ENCODE measurements around the gene ZNF710. TPM values are rescaled to one million over a fixed set of nuclear protein-coding genes. Genes with fewer than 3 reads are reported as not detected.

ZNF710 gene
- total RNA-seq, 2 donors from 2014 or later = 3.4 to 5.2 TPM

GRCh38 chr15:90028376-90028944 lies 27.3 kb downstream of the ZNF710 start:
- H3K36me3 ChIP-seq = no peaks in the 10 kb centered on the region
- H3K27ac ChIP-seq = no peak overlapping the region
- no peak for DNase-seq (ENCODE audit: low spot score)
- no peaks in the 10 kb centered on the region for H3K27me3 ChIP-seq
- no peak for TF ChIP-seq CTCF (IDR thresholded peaks at IDR 0.05)
- peaks cover 0 to 12% of the 10 kb centered on the region in 2 donors for H3K4me1 ChIP-seq
- H3K9me3 ChIP-seq = no peaks in the 10 kb centered on the region
- H3K4me3 ChIP-seq = no peak overlapping the region

GRCh38 chr15:90029024-90029423 lies 27.9 kb downstream of the ZNF710 start:
- H3K36me3 ChIP-seq = no peaks in the 10 kb centered on the region
- no peak overlapping the region for H3K27ac ChIP-seq
- no peak for TF ChIP-seq CTCF (IDR thresholded peaks at IDR 0.05)
- no peaks in the 10 kb centered on the region for H3K27me3 ChIP-seq
- peaks cover 0 to 17% of the 10 kb centered on the region in 2 donors for H3K4me1 ChIP-seq
- no peak overlapping the region for H3K4me3 ChIP-seq
- DNase-seq (ENCODE audit: low spot score) = no peak
- no peaks in the 10 kb centered on the region for H3K9me3 ChIP-seq

- no peak overlapping the region for H3K4me3 ChIP-seq
- H3K27me3 ChIP-seq = no peaks in the 10 kb centered on the region
- no peak for DNase-seq (ENCODE audit: low spot score)
- H3K27ac ChIP-seq = no peak overlapping the region
- TF ChIP-seq CTCF (IDR thresholded peaks at IDR 0.05) = no peak
- no peaks in the 10 kb centered on the region for H3K9me3 ChIP-seq
- peaks cover 0 to 29% of the 10 kb centered on the region in 2 donors for H3K4me1 ChIP-seq
- H3K36me3 ChIP-seq = no peaks in the 10 kb centered on the region
These were observed 29.3 kb downstream of the ZNF710 start for GRCh38 chr15:90030376-90030775.

GRCh38 chr15:90031231-90031791 lies 30.2 kb downstream of the ZNF710 start:
- no peak for TF ChIP-seq CTCF (IDR thresholded peaks at IDR 0.05)
- DNase-seq (ENCODE audit: low spot score) = no peak
- no peaks in the 10 kb centered on the region for H3K9me3 ChIP-seq
- H3K27ac ChIP-seq = no peak overlapping the region
- no peaks in the 10 kb centered on the region for H3K27me3 ChIP-seq
- no peaks in the 10 kb centered on the region for H3K36me3 ChIP-seq
- H3K4me3 ChIP-seq = no peak overlapping the region
- H3K4me1 ChIP-seq = peaks cover 0 to 38% of the 10 kb centered on the region in 2 donors

- H3K27me3 ChIP-seq = no peaks in the 10 kb centered on the region
- no peaks in the 10 kb centered on the region for H3K36me3 ChIP-seq
- no peaks in the 10 kb centered on the region for H3K9me3 ChIP-seq
- DNase-seq (ENCODE audit: low spot score) = no peak
- no peak for TF ChIP-seq CTCF (IDR thresholded peaks at IDR 0.05)
- H3K4me1 ChIP-seq = peaks cover 0 to 55% of the 10 kb centered on the region in 2 donors
- no peak overlapping the region for H3K27ac ChIP-seq
- no peak overlapping the region for H3K4me3 ChIP-seq
These were observed 31.9 kb downstream of the ZNF710 start for GRCh38 chr15:90033006-90033405.

GRCh38 chr15:90033448-90033847 lies 32.3 kb downstream of the ZNF710 start:
- Histone ChIP-seq H3K4me3 (no peak overlapping the region), H3K36me3 (no peaks in the 10 kb centered on the region), H3K27ac (no peak overlapping the region), H3K27me3 (no peaks in the 10 kb centered on the region), H3K4me1 (peaks cover 0 to 59% of the 10 kb centered on the region in 2 donors), H3K9me3 (no peaks in the 10 kb centered on the region)
- TF ChIP-seq CTCF (IDR thresholded peaks at IDR 0.05) = no peak
- DNase-seq (ENCODE audit: low spot score) = no peak
